Esophagus (tissue), 2 donors: ENCODE data around the gene DNAJC12. TPM values are rescaled to one million over a fixed set of nuclear protein-coding genes. Genes with fewer than 3 reads are reported as not detected.
"Not testable (repeated sequence)": the region's sequence is repeated elsewhere in the genome, so short reads cannot be mapped to it uniquely, and the experiment has no call there.

Source experiments
- H3K27ac ChIP-seq, 2 donors: one replicate each; pipeline ENCODE4 v1.5.1; 2013; ENCODE audit warnings: low read depth in 2 of 2, mild to moderate bottlenecking in 2 of 2, inconsistent platforms in 1 of 2, low read length in 1 of 2, moderate library complexity in 1 of 2
- H3K27me3 ChIP-seq, 2 donors: one replicate each; pipeline ENCODE4 v1.6.1; 2013; ENCODE audit warnings: low read length in 2 of 2, control low read depth in 1 of 2, mild to moderate bottlenecking in 1 of 2; ENCODE audit not compliant: insufficient read depth in 2 of 2, control insufficient read depth in 1 of 2
- H3K36me3 ChIP-seq, 2 donors: one replicate each; pipeline ENCODE4 v1.6.1; 2013; ENCODE audit warnings: low read length in 1 of 2; ENCODE audit not compliant: control insufficient read depth in 2 of 2, insufficient read depth in 2 of 2
- H3K4me1 ChIP-seq, 2 donors: one replicate each; pipeline ENCODE4 v1.6.1; 2013; ENCODE audit warnings: low read length in 1 of 2; ENCODE audit not compliant: control insufficient read depth in 2 of 2, insufficient read depth in 2 of 2
- H3K4me3 ChIP-seq, 2 donors: one replicate each; pipeline ENCODE4 v1.5.1; 2013; ENCODE audit warnings: low read length in 2 of 2, mild to moderate bottlenecking in 2 of 2, low read depth in 1 of 2, moderate library complexity in 1 of 2
- H3K9me3 ChIP-seq, 2 donors: one replicate each; pipeline ENCODE4 v1.6.1; 2013; ENCODE audit warnings: mild to moderate bottlenecking in 2 of 2, low read depth in 1 of 2, low read length in 1 of 2, moderate library complexity in 1 of 2; ENCODE audit not compliant: control insufficient read depth in 2 of 2, insufficient read depth in 1 of 2
- WGBS, 2 donors: extraction: QIAGEN DNeasy Blood & Tissue Kit; methylation state at CpG; one replicate each; pipeline ENCODE4 v1.1.7; 2013; 5-methylcytosine and 5-hydroxymethylcytosine counted together
- polyA plus RNA-seq, 2 donors: library from polyadenylated mRNA; stranded (reverse); fragments of 200-250 nt; gene quantifications; one replicate each; pipeline ENCODE4 v1.2.3, GENCODE V29; 2013
- donor health status: healthy with polysubstance abuse.
- donor health status: Bipolar disorder and iron deficiency.

The DNAJC12 gene
- polyA plus RNA-seq, 2 donors: 0.59 to 0.75 TPM

- Histone ChIP-seq H3K4me1 (no peaks in the 10 kb centered on the region), H3K4me3 (no peak overlapping the region), H3K36me3 (no peaks in the 10 kb centered on the region), H3K9me3 (no peaks in the 10 kb centered on the region), H3K27ac (no peak overlapping the region), H3K27me3 (no peaks in the 10 kb centered on the region)
Measured at GRCh38 chr10:67772894-67773511, 65.0 kb downstream of the DNAJC12 start.

GRCh38 chr10:67772151-67772550 lies 65.8 kb downstream of the DNAJC12 start:
- no peaks in the 10 kb centered on the region for H3K36me3 ChIP-seq
- H3K27me3 ChIP-seq: no peaks in the 10 kb centered on the region
- WGBS, 2 donors: 80 to 89% methylated on average over 1 of the region's 1 CpG
- no peaks in the 10 kb centered on the region for H3K4me1 ChIP-seq
- no peak overlapping the region for H3K4me3 ChIP-seq
- H3K9me3 ChIP-seq: no peaks in the 10 kb centered on the region
- no peak overlapping the region for H3K27ac ChIP-seq

- no peaks in the 10 kb centered on the region for H3K27me3 ChIP-seq
- no peak overlapping the region for H3K27ac ChIP-seq
- H3K4me3 ChIP-seq: no peak overlapping the region
- H3K36me3 ChIP-seq: no peaks in the 10 kb centered on the region
- WGBS, 2 donors: 61 to 74% methylated on average over 3 of the region's 3 CpGs
- no peaks in the 10 kb centered on the region for H3K9me3 ChIP-seq
- no peaks in the 10 kb centered on the region for H3K4me1 ChIP-seq
Measured at GRCh38 chr10:67771200-67771599, 66.8 kb downstream of the DNAJC12 start.

- Histone ChIP-seq H3K9me3 (no peaks in the 10 kb centered on the region), H3K4me1 (no peaks in the 10 kb centered on the region), H3K4me3 (no peak overlapping the region), H3K27ac (no peak overlapping the region), H3K36me3 (no peaks in the 10 kb centered on the region), H3K27me3 (no peaks in the 10 kb centered on the region)
Measured at GRCh38 chr10:67770537-67770936, 67.5 kb downstream of the DNAJC12 start.

- H3K4me3 ChIP-seq: no peak overlapping the region
- H3K9me3 ChIP-seq: no peaks in the 10 kb centered on the region
- no peaks in the 10 kb centered on the region for H3K27me3 ChIP-seq
- 84 to 97% methylated on average over 2 of the region's 2 CpGs for WGBS, 2 donors
- H3K27ac ChIP-seq: no peak overlapping the region
- H3K4me1 ChIP-seq: peaks cover 0 to 2% of the 10 kb centered on the region in 2 donors
- no peaks in the 10 kb centered on the region for H3K36me3 ChIP-seq
Measured at GRCh38 chr10:67767244-67767643, 70.7 kb downstream of the DNAJC12 start.

GRCh38 chr10:67764012-67764822 lies 73.8 kb downstream of the DNAJC12 start:
- peak overlapping the region; percentile 63 to 87 for H3K4me3 ChIP-seq
- no peaks in the 10 kb centered on the region for H3K36me3 ChIP-seq
- H3K9me3 ChIP-seq: no peaks in the 10 kb centered on the region
- H3K27ac ChIP-seq: peak overlapping the region; percentile 79 to 95
- H3K4me1 ChIP-seq: peaks cover 0 to 2% of the 10 kb centered on the region in 2 donors
- H3K27me3 ChIP-seq: no peaks in the 10 kb centered on the region
- 0 to 1% methylated on average over 55 to 56 of the region's 56 CpGs for WGBS, 2 donors

GRCh38 chr10:67763499-67764011 lies 74.4 kb downstream of the DNAJC12 start:
- H3K36me3 ChIP-seq: no peaks in the 10 kb centered on the region
- WGBS, 2 donors: 1% methylated on average over 22 of the region's 22 CpGs
- peak overlapping the region; percentile 79 to 95 for H3K27ac ChIP-seq
- H3K4me3 ChIP-seq: peak overlapping the region; percentile 63 to 87
- no peaks in the 10 kb centered on the region for H3K9me3 ChIP-seq
- peaks cover 0 to 2% of the 10 kb centered on the region in 2 donors for H3K4me1 ChIP-seq
- no peaks in the 10 kb centered on the region for H3K27me3 ChIP-seq

GRCh38 chr10:67762567-67762966 lies 75.4 kb downstream of the DNAJC12 start:
- H3K27me3 ChIP-seq, H3K36me3 ChIP-seq, H3K4me3 ChIP-seq, H3K4me1 ChIP-seq, H3K27ac ChIP-seq, H3K9me3 ChIP-seq: not testable (repeated sequence)
- 86 to 88% methylated on average over 9 of the region's 9 CpGs for WGBS, 2 donors

- Histone ChIP-seq H3K4me3 (no peak overlapping the region), H3K9me3 (no peaks in the 10 kb centered on the region), H3K27ac (no peak overlapping the region), H3K4me1 (peaks cover 0 to 2% of the 10 kb centered on the region in 2 donors), H3K27me3 (no peaks in the 10 kb centered on the region), H3K36me3 (no peaks in the 10 kb centered on the region)
- WGBS, 2 donors: 91 to 95% methylated on average over 7 of the region's 7 CpGs
Measured at GRCh38 chr10:67760272-67760671, 77.7 kb downstream of the DNAJC12 start.
